ENCODE results near the gene NKTR. TPM values are rescaled to one million over a fixed set of nuclear protein-coding genes. Genes with fewer than 3 reads are reported as not detected.

NKTR gene
- total and polyA plus RNA-seq, 2 of the 13 experiments (the other 11 are each of a cell fraction or from before 2014, with no cell fraction given), result 41.3 to 59.6 TPM

DNA sequence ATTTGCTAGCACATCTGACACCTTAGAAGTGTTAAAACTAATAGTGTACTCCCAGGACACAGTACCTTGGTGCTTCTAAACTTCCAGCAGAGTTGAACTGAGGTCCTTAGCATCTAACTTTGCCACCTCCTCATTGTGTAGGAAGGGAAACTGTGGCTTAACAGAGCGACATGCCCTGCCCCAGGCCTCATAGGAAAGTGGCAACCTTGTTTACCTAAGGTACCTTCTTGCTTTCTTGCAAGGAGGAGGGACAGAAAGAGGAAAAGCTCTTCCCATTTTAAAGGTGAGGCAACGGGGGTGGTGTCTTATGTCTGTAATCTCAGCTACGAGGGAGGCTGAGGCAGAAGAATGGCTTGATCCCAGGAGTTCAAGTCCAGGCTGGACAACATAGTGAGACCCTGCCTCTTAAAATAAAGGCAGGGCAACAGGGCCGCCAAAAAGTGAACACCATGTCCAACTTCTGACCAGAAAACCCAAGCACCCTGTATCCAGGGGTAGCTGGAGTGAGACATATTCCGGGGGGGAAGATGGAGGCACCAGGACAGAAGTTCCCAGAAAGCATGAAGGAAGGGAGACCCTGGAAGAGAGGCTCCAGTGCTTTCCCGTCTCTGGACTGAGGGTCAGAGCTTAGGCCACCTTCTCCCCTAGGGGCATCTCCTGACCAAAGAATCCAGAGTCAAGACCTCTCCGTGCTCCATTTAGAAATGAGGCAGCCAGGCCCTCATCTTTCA is 84.3 kb downstream of the NKTR start:
- no peaks in the 10 kb centered on the region for H3K9me3 ChIP-seq (ENCODE audit: low read length)
- H3K4me2 ChIP-seq (ENCODE audit: low read depth, low read length), result no peak overlapping the region
- H3K4me3 ChIP-seq (replicated peaks in 1 of 3; ENCODE audit: insufficient read depth in 1 of 3, low read depth in 2 of 3, low read length in 3 of 3), result no peak overlapping the region
- no TSS peak for BruUV-seq (replicated peaks)
- POLR2A ChIA-PET, result no interaction called here
- no peaks in the 10 kb centered on the region for H3K36me3 ChIP-seq (replicated peaks in 1 of 2; ENCODE audit: control insufficient read depth in 1 of 2, insufficient read depth in 2 of 2, low read length in 2 of 2)
- no peak for FAIRE-seq
- DNase-seq (ENCODE audit: low spot score), result no peak
- H3K4me1 ChIP-seq (ENCODE audit: insufficient read depth, low read length), result peaks cover 5% of the 10 kb centered on the region; the same call in 1 of the 2 replicates
- no peaks in the 10 kb centered on the region for H3K79me2 ChIP-seq (ENCODE audit: insufficient read depth, low read length)
- peaks cover 3 to 41% of the 10 kb centered on the region in 2 experiments; a peak in 4 of 5 replicates for H3K27me3 ChIP-seq (ENCODE audit: control insufficient read depth in 1 of 2, insufficient read depth in 2 of 2, low read length in 2 of 2)
- no peak overlapping the region for H3K9ac ChIP-seq (ENCODE audit: insufficient read depth, low read depth, low read length)
- H3K27ac ChIP-seq (ENCODE audit: extremely low read length, insufficient read depth, low read length), result no peak overlapping the region
- ATAC-seq, result no peak
- intact Hi-C loops (cut with micrococcal nuclease; ENCODE audit: unreplicated experiment) (no loop called here), in situ Hi-C loops (cut with HindIII; ENCODE audit: extremely low pct_ligation_motif_present, low pct_unique_long_range_greater_than_20kb) (no loop called here)
- H4K20me1 ChIP-seq (ENCODE audit: insufficient read depth, low read length), result no peaks in the 10 kb centered on the region
- H2AFZ ChIP-seq (ENCODE audit: low read length), result no peak overlapping the region
- 18% methylated on average over 5 of the region's 7 CpGs for WGBS (ENCODE audit: low lambda C conversion rate)
- TF ChIP-seq ZNF335 (CRISPR knock-in tag; IDR thresholded peaks at IDR 0.05) (no peak), ZKSCAN5 (CRISPR knock-in tag; IDR thresholded peaks at IDR 0.05) (no peak), ZNF891 (CRISPR knock-in tag; IDR thresholded peaks at IDR 0.05) (no peak), MZF1 (CRISPR knock-in tag; IDR thresholded peaks at IDR 0.05; ENCODE audit: borderline replicate concordance) (no peak), ZBTB7B (CRISPR knock-in tag; IDR thresholded peaks at IDR 0.05) (no peak), ZNF121 (CRISPR knock-in tag; IDR thresholded peaks at IDR 0.05) (peak; percentile 40; the same call in 1 of the 2 replicates)
- TF ChIP-seq, protein P1, sequence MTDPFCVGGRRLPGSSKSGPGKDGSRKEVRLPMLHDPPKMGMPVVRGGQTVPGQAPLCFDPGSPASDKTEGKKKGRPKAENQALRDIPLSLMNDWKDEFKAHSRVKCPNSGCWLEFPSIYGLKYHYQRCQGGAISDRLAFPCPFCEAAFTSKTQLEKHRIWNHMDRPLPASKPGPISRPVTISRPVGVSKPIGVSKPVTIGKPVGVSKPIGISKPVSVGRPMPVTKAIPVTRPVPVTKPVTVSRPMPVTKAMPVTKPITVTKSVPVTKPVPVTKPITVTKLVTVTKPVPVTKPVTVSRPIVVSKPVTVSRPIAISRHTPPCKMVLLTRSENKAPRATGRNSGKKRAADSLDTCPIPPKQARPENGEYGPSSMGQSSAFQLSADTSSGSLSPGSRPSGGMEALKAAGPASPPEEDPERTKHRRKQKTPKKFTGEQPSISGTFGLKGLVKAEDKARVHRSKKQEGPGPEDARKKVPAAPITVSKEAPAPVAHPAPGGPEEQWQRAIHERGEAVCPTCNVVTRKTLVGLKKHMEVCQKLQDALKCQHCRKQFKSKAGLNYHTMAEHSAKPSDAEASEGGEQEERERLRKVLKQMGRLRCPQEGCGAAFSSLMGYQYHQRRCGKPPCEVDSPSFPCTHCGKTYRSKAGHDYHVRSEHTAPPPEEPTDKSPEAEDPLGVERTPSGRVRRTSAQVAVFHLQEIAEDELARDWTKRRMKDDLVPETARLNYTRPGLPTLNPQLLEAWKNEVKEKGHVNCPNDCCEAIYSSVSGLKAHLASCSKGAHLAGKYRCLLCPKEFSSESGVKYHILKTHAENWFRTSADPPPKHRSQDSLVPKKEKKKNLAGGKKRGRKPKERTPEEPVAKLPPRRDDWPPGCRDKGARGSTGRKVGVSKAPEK (CRISPR knock-in tag; IDR thresholded peaks at IDR 0.05; ENCODE audit: borderline replicate concordance), result no peak
- TF ChIP-seq, protein P2, sequence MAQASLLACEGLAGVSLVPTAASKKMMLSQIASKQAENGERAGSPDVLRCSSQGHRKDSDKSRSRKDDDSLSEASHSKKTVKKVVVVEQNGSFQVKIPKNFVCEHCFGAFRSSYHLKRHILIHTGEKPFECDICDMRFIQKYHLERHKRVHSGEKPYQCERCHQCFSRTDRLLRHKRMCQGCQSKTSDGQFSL (CRISPR knock-in tag; IDR thresholded peaks at IDR 0.05), result no peak
- CTCF ChIA-PET (ENCODE audit: low intra/inter-chr PET ratio, low total read pairs), result no interaction called here
